GM19239 (cell line): ENCODE results near the gene CAMKK2.
"Not testable (repeated sequence)": the region's sequence is repeated elsewhere in the genome, so short reads cannot be mapped to it uniquely, and the experiment has no call there.

ENCODE experiments used
- DNase-seq: peaks from one replicate; pipeline ENCODE4 v3.0.0; 2011; ENCODE audit warnings: low spot score; ENCODE audit not compliant: insufficient read length
- FAIRE-seq: peaks from 2 replicates; lab custom pipeline; 2011; peaks lifted over from hg19 to GRCh38; lab: Jason Lieb, UNC

Gene CAMKK2

GRCh38 chr12:121209624-121210572 lies 86.6 kb downstream of the CAMKK2 start, which contains the start of gene P2RX4:
TSS of gene P2RX4 (plus strand) at chr12:121210129. CDS start at chr12:121210165, 36 bp downstream.
- FAIRE-seq (peak; percentile 63), DNase-seq (peak; percentile 90)

GRCh38 chr12:121209221-121209620 lies 87.3 kb downstream of the CAMKK2 start:
- DNase-seq (no peak), FAIRE-seq (no peak)

- DNase-seq, FAIRE-seq: not testable (repeated sequence)
Observed at GRCh38 chr12:121208571-121208970, 87.9 kb downstream of the CAMKK2 start.

GRCh38 chr12:121205491-121205890 lies 91.0 kb downstream of the CAMKK2 start:
- no peak for DNase-seq
- FAIRE-seq = no peak

DNA sequence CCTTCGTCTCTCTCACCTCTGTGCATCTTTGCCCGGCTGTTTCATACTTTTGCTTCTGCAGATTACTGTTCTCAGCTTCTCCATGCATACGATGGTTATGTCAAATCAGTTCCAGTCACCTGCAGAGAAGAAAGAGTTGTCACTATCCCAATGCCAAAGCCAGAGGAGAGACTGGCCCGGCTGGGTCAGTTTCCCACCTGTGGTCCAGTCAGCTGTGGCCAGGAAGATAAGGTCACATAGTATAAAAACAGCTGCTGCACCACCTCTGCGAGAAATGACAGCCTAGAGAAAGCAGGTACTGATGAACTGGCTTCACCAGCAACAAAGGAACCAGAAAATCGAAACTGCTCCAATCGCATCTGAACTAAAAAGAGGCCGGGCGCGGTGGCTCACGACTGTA lies 93.0 kb downstream of the CAMKK2 start:
- DNase-seq = no peak
- no peak for FAIRE-seq

GRCh38 chr12:121202407-121203355 lies 93.8 kb downstream of the CAMKK2 start:
- DNase-seq = no peak
- no peak for FAIRE-seq

- not testable (repeated sequence) for DNase-seq, FAIRE-seq
Observed at GRCh38 chr12:121201140-121201539, 95.4 kb downstream of the CAMKK2 start.

GRCh38 chr12:121198949-121199348 lies 97.6 kb downstream of the CAMKK2 start:
- no peak for DNase-seq
- no peak for FAIRE-seq

DNA sequence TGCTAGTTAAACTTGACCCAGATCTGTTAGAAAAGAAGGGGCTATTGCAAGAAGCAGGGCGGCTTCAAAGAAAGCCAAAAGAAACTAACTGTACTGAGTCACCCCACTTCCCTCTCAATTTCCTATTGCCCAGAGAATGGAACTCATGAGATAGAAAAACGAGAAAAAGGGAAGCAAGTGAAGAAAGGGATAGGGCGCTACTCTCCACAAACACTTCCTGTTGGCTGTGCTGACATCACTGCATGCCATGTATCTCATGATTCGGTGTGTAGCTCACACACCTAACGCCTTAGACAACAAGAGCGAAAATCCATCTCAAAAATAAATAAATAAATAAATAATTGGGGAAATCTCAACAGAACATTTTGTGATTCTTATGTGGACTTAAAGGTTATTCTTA lies 99.6 kb downstream of the CAMKK2 start:
- FAIRE-seq (peak; percentile 49), DNase-seq (no peak)

DNA sequence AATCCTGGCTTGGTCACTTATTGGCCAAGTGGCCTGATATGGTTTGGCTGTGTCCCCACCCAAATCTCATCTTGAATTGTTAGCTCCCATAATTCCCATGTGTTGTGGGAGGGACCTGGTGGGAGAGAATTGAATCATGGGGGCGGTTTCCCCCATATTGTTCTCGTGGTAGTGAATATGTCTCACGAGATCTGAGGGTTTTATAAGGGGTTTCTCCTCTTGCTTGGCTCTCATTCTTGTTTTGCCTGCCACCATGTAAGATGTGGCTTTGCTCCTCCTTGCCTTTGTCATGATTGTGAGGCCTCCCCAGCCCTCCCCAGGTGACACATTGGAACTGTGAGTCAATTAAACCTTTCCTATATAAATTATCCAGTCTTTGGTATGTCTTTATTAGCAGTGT lies 105.4 kb downstream of the CAMKK2 start:
- FAIRE-seq (no peak), DNase-seq (no peak)

- no peak for DNase-seq
- no peak for FAIRE-seq
Observed at GRCh38 chr12:121190523-121191031, 105.9 kb downstream of the CAMKK2 start.

DNA sequence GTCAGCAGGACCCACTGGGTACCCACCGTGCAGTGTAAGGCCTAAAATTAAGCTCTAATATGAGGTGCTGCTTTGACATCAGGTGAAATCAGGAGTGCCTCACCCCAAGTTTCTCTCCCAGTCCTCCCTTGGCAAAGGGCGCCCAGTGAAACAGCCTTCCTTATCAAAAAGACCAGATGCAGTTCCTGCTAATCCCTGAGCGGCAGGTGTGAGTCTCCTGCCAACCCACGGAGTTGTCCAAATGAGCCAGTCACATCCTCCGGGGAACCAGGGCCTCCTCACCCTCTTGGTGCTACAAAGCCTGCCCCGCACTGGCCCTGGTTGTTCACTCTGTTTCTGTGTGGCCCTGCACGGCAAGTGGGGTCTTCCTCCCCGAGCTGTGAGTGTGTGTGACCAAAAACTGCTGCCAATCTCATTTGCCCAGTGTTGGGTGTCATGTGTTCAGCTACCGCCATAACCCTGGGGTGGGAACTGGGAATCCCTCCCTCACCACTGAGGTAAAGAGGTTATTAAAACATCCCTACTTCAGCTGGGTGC lies 106.8 kb downstream of the CAMKK2 start:
- DNase-seq = no peak
- no peak for FAIRE-seq

- FAIRE-seq (no peak), DNase-seq (no peak)
Observed at GRCh38 chr12:121189131-121189530, 107.4 kb downstream of the CAMKK2 start.

- no peak for FAIRE-seq
- no peak for DNase-seq
Observed at GRCh38 chr12:121188227-121188626, 108.3 kb downstream of the CAMKK2 start.
